SK-N-SH (cell line): Measurements from ENCODE around the gene HSD17B11.

Experiments used
- ELF1 ChIP-seq: IDR thresholded peaks from 2 replicates; pipeline ENCODE4 v1.4.0; 2012
- FOXM1 ChIP-seq: IDR thresholded peaks from 2 replicates; pipeline ENCODE4 v1.4.0; 2012; ENCODE audit warnings: low read depth, mild to moderate bottlenecking
- MAX ChIP-seq: IDR thresholded peaks from 2 replicates; pipeline ENCODE4 v1.4.0; 2012; ENCODE audit warnings: low read depth
- NFIC ChIP-seq: IDR thresholded peaks from 2 replicates; pipeline ENCODE4 v1.4.0; 2012; ENCODE audit warnings: borderline replicate concordance
- NRF1 ChIP-seq: IDR thresholded peaks from 2 replicates; pipeline ENCODE4 v1.6.1; 2012; ENCODE audit warnings: low read depth, mild to moderate bottlenecking, low read length
- PBX3 ChIP-seq: IDR thresholded peaks from 2 replicates; pipeline ENCODE4; 2012
- RXRA ChIP-seq: IDR thresholded peaks from 2 replicates; pipeline ENCODE4 v1.4.0; 2012; ENCODE audit warnings: low read depth, mild to moderate bottlenecking, borderline replicate concordance
- USF2 ChIP-seq: fragments of 150-350 bp; IDR thresholded peaks from 2 replicates; pipeline ENCODE4 v1.6.1; 2017; ENCODE audit warnings: antibody characterized with exemption, low read length, low read depth, borderline replicate concordance
- YY1 ChIP-seq: IDR thresholded peaks from 2 replicates; pipeline ENCODE4 v1.4.0; 2012; ENCODE audit warnings: low read depth, mild to moderate bottlenecking
- TF ChIP-seq, protein P1 (sequence below): fragments of 200-600 bp; sonication (generic); IDR thresholded peaks from 2 replicates; pipeline ENCODE4 v1.6.1; 2017; ENCODE audit warnings: antibody characterized with exemption, mild to moderate bottlenecking, moderate library complexity

DNA sequence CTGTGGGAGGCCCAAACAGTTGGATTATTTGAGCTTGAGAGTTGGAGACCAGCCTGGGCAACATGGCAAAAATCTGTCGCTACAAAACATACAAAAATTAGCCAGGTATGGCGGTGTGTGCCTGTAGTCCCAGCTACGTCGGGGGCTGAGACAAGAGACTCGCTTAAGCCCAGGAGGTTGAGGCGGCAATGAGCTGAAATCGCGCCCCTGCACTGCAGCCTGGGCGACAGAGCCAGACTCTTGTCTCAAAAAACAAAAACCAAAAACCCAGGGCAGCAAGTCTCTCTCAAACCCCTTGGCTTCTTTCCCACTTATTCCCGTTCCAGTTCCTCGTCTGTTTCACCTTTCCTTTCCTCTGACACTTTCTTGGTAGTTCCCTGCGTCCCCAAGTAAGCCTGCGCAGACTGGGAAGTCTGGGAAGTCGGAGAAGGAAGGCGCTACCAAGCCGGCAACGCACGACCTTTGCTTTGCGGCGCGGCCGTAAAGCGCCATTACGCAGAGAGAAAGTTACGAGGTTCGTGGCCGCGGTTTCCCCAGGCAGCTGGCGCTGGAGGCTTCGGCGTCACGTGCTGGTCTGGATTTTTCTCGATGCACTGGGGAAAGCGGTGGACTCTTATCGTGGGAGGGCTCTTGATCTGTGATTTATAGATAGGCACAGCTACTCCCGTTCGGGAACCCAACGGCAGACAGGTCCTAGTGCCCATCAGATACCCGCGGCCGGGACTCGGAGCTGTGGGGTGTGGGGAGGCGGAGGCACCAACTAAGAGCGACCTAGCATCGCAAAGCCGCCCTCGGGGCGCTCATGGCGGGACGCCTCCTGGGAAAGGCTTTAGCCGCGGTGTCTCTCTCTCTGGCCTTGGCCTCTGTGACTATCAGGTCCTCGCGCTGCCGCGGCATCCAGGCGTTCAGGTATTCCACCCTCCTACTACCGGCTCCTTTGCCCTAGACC lies 31.4 kb upstream of the HSD17B11 start, which contains the start of gene NUDT9:
- TF ChIP-seq, protein P1, sequence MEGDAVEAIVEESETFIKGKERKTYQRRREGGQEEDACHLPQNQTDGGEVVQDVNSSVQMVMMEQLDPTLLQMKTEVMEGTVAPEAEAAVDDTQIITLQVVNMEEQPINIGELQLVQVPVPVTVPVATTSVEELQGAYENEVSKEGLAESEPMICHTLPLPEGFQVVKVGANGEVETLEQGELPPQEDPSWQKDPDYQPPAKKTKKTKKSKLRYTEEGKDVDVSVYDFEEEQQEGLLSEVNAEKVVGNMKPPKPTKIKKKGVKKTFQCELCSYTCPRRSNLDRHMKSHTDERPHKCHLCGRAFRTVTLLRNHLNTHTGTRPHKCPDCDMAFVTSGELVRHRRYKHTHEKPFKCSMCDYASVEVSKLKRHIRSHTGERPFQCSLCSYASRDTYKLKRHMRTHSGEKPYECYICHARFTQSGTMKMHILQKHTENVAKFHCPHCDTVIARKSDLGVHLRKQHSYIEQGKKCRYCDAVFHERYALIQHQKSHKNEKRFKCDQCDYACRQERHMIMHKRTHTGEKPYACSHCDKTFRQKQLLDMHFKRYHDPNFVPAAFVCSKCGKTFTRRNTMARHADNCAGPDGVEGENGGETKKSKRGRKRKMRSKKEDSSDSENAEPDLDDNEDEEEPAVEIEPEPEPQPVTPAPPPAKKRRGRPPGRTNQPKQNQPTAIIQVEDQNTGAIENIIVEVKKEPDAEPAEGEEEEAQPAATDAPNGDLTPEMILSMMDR = no peak
- TF ChIP-seq MAX = peak; percentile 94
- peak; percentile 85 for TF ChIP-seq ELF1
- TF ChIP-seq NRF1 = peak; percentile 67
- peak; percentile 66 for TF ChIP-seq USF2
- no peak for TF ChIP-seq RXRA
- peak; percentile 18 for TF ChIP-seq NFIC
- peak; percentile 45; the same call in 1 of the 2 replicates for TF ChIP-seq PBX3
- TF ChIP-seq FOXM1 = no peak
- peak; percentile 46; the same call in 1 of the 2 replicates for TF ChIP-seq YY1
